Pancreas (tissue), 10 donors: Measurements from ENCODE around the gene NSD1. TPM values are rescaled to one million over a fixed set of nuclear protein-coding genes. Genes with fewer than 3 reads are reported as not detected.
"Not testable (repeated sequence)": the region's sequence is repeated elsewhere in the genome, so short reads cannot be mapped to it uniquely, and the experiment has no call there.

Source experiments
- ATAC-seq, 4 donors: fragments of 200-7000 bp; cut with Tn5 transposase; one replicate each; pipeline versions ENCODE4 v1.8.0 to v1.9.1; 2020; ENCODE audit warnings: mild to moderate bottlenecking in 4 of 4, moderate library complexity in 4 of 4
- DNase-seq, 6 donors: peaks; one replicate each; pipeline ENCODE4 v3.0.0-alpha.2; 2020
- FAIRE-seq: peaks from 2 replicates; lab custom pipeline; 2012; peaks lifted over from hg19 to GRCh38; lab: Jason Lieb, UNC
- H3K27ac ChIP-seq, 4 donors: fragments of 200-600 bp; sonication (generic); 1 replicate in 3 of 4; 2 replicates in 1 of 4; pipeline versions ENCODE4 v1.5.0 to v1.8.0; 2020
- H3K27me3 ChIP-seq, 4 donors: fragments of 200-600 bp; one replicate each; pipeline ENCODE4 v1.8.0; 2021
- H3K36me3 ChIP-seq, 3 donors: fragments of 200-600 bp; sonication (generic) in 1 of 3; one replicate each; pipeline versions ENCODE4 v1.5.0 to v1.8.0; 2020 to 2021
- H3K4me1 ChIP-seq, 3 donors: fragments of 200-600 bp; one replicate each; pipeline ENCODE4 v1.8.0; 2021
- H3K4me3 ChIP-seq, 4 donors: fragments of 200-600 bp; sonication (generic) in 2 of 4; one replicate each; pipeline versions ENCODE4 v1.5.0 to v1.8.0; 2020 to 2021
- H3K9me3 ChIP-seq, 4 donors: fragments of 200-600 bp; one replicate each; pipeline ENCODE4 v1.8.0; 2021
- CTCF ChIP-seq, 4 donors: fragments of 200-600 bp; sonication (generic) in 3 of 4; IDR thresholded peaks; one replicate each; pipeline versions ENCODE4 v1.5.0 to v1.8.0; 2021; ENCODE audit warnings: antibody characterized with exemption in 4 of 4
- WGBS, 2 donors: extraction: QIAGEN DNeasy Blood & Tissue Kit; methylation state at CpG; one replicate each; pipeline ENCODE4 v1.1.7; 2013; 5-methylcytosine and 5-hydroxymethylcytosine counted together
- intact Hi-C, 3 donors: fragments of 100-400 bp; cut with DNase I; formaldehyde crosslinking; loops; one replicate each; pipeline versions ENCODE4 v1.11.1 to v1.14.2; 2022
- polyA plus RNA-seq, 2 donors: library from polyadenylated mRNA; stranded (reverse); fragments of 200-250 nt; gene quantifications; one replicate each; pipeline ENCODE4 v1.2.3, GENCODE V29; 2013
- total RNA-seq, 6 donors: library from RNA; stranded (reverse); fragmentation: NEBNext Ultra II Directional in 4 of 6; extraction: Animal tissue kit (Norgen Biotek cat#: 25700) in 4 of 6; gene quantifications; one replicate each; pipeline versions ENCODE4 v1.2.1 to v1.2.4, GENCODE V29; 2021 to 2023
- donor health status: healthy with polysubstance abuse.
- donor health status: DM: no; HTN: no; CAD: no; lungs with moderate emphysema.
- donor health status: DM: no; HTN: no; CAD: no.
- donor health status: control.
- donor health status: control.
- donor health status: Bipolar disorder and iron deficiency.
- donor health status: DM: yes; HTN: yes; CAD: no.
- donor health status: DM: no; HTN: no; CAD: no.
- donor health status: DM: no; HTN: no; CAD: no.
- donor health status: DM: yes; HTN: yes; CAD: no.

NSD1 gene
- total and polyA plus RNA-seq, 8 donors = 6.9 to 51.2 (median 33.5) TPM

GRCh38 chr5:177176175-177176711, 42.7 kb downstream of the NSD1 start:
- DNase-seq (peak in 1 of 6 donors; percentile 3), ATAC-seq (no peak), FAIRE-seq (no peak)
- peaks cover 0 to 5% (median 0%) of the 10 kb centered on the region in 3 donors for H3K4me1 ChIP-seq
- 88 to 90% methylated on average over 8 of the region's 8 CpGs for WGBS, 2 donors
- intact Hi-C loops = no loop called here
- H3K36me3 ChIP-seq = no peaks in the 10 kb centered on the region
- no peaks in the 10 kb centered on the region for H3K27me3 ChIP-seq
- no peak for TF ChIP-seq CTCF (IDR thresholded peaks at IDR 0.05)
- no peak overlapping the region for H3K4me3 ChIP-seq
- no peak overlapping the region for H3K27ac ChIP-seq
- H3K9me3 ChIP-seq = no peaks in the 10 kb centered on the region

DNA sequence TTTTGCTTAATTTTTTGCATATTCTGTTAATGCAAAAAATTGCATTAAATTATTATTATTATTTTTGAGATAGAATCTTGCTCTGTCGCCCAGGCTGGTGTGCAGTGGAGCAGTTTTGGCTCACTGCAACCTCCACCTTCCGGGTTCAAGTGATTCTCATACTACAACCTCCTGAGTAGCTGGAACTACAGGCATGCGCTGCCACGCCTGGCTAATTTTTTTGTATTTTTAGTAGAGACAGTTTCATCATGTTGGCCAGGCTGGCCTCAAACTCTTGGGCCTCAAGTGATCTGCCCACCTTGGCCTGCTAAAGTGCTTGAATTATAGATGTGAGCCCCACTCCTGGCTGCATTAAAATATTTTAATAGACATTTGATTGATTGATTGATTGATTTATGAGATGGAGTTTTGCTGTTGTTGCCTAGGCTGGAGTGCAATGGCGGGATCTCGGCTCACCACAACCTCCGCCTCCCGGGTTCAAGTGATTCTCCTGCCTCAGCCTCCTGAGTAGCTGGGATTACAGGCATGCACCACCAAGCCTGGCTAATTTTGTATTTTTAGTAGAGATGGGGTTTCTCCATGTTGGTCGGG, 44.4 kb downstream of the NSD1 start:
- H3K36me3 ChIP-seq, ATAC-seq, H3K9me3 ChIP-seq, intact Hi-C loops, H3K4me1 ChIP-seq, H3K4me3 ChIP-seq, H3K27ac ChIP-seq, H3K27me3 ChIP-seq, FAIRE-seq: not testable (repeated sequence)
- whole genome bisulfite sequencing, 2 donors = 91 to 96% methylated on average over 7 to 9 of the region's 9 CpGs
- DNase-seq = peak in 1 of 6 donors; percentile 21

DNA sequence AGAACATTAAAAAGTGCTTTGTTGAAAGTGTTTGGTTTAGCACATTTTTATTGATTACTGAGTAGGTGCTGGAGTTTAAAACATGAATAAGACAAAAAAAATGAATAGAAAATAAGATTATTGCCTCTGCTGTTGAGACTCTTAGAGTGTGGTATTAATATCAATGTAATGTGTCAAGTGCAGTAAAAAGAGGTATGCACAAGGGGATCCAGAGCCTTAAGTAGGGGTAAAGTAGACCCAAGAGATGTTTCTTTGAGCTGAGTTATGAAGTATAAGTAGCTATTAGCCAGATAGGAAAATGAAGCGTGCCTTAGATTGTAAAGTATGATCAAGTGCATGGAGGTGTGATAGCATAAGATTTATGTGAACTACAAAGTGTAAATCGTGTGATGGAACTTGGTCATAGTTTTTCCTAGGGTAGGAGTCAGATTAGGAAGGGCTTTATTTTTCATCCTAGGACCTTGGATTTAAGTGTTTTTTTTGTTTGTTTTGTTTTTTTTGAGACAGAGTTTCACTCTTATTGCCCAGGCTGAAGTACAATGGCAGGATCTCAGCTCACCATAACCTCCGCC, 45.2 kb downstream of the NSD1 start:
- TF ChIP-seq CTCF (IDR thresholded peaks at IDR 0.05) = no peak
- Histone ChIP-seq H3K9me3 (no peaks in the 10 kb centered on the region), H3K27me3 (no peaks in the 10 kb centered on the region), H3K4me3 (no peak overlapping the region), H3K36me3 (no peaks in the 10 kb centered on the region), H3K4me1 (peaks cover 0 to 5% (median 2%) of the 10 kb centered on the region in 3 donors), H3K27ac (no peak overlapping the region)
- no peak for FAIRE-seq
- 82 to 88% methylated on average over 3 of the region's 3 CpGs for WGBS, 2 donors
- intact Hi-C loops = no loop called here
- ATAC-seq = no peak
- no peak for DNase-seq

DNA sequence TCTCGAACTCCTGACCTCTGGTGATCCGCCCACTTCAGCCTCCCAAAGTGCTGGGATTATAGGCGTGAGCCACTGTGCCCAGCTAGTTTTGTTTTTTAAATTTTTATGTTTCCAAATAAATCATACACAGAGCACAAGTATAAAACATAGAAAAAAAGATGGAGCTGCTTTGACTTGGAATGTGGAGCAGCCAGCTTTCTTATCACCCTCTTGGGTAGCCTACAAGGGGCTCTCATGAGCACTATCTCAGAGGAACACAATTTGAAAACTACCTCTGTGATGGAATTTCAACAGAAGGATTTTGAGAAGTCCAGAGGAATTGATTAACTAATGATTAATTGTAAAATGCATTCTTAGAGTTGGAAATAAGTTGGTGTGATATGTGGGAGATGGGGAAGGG, 45.9 kb downstream of the NSD1 start:
- ATAC-seq = no peak
- Histone ChIP-seq H3K4me3 (no peak overlapping the region), H3K9me3 (no peaks in the 10 kb centered on the region), H3K36me3 (no peaks in the 10 kb centered on the region), H3K4me1 (peaks cover 0 to 5% (median 2%) of the 10 kb centered on the region in 3 donors), H3K27me3 (no peaks in the 10 kb centered on the region), H3K27ac (no peak overlapping the region)
- FAIRE-seq = no peak
- intact Hi-C loops = no loop called here
- no peak for TF ChIP-seq CTCF (IDR thresholded peaks at IDR 0.05)
- WGBS, 2 donors = 87 to 93% methylated on average over 3 of the region's 3 CpGs
- DNase-seq = no peak

DNA sequence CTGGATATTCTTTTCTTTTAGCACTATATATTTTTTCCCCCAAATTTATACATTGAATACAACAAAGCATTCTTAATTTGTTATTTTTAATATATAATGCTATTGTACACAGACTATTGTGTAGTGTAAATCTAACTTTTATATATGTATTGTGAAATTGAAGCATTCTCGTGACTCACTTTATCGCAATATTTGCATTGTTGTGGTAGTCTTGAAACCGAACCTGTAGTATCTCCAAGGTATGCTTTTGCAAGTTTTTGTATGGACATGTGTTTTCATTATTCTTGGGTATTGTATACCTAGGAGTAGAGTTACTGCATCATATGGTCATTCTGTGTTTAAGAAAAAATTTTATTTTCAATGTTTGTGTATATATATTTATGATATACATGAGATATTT, 49.6 kb downstream of the NSD1 start:
- DNase-seq (no peak), FAIRE-seq (no peak), ATAC-seq (no peak)
- H3K4me1 ChIP-seq = peaks cover 0 to 5% (median 2%) of the 10 kb centered on the region in 3 donors
- intact Hi-C loops = no loop called here
- no peak overlapping the region for H3K27ac ChIP-seq
- H3K27me3 ChIP-seq = no peaks in the 10 kb centered on the region
- no peak overlapping the region for H3K4me3 ChIP-seq
- no peaks in the 10 kb centered on the region for H3K36me3 ChIP-seq
- WGBS, 2 donors = 94 to 96% methylated on average over 3 of the region's 3 CpGs
- TF ChIP-seq CTCF (IDR thresholded peaks at IDR 0.05) = no peak
- no peaks in the 10 kb centered on the region for H3K9me3 ChIP-seq
